Thymus (tissue), 11 donors: Measurements from ENCODE around the gene PLXNA3. TPM values are rescaled to one million over a fixed set of nuclear protein-coding genes. Genes with fewer than 3 reads are reported as not detected.

Experiments used
- DNase-seq, 9 donors: peaks; one replicate each; pipeline ENCODE4 v3.0.0-alpha.2; 2013; ENCODE audit warnings: low spot score in 9 of 9, low read depth in 6 of 9, missing footprints in 1 of 9
- H3K27ac ChIP-seq, 2 donors: one replicate each; pipeline ENCODE4 v1.5.1; 2013; ENCODE audit warnings: control low read depth in 1 of 2, low read depth in 1 of 2, low read length in 1 of 2, mild to moderate bottlenecking in 1 of 2, moderate library complexity in 1 of 2
- H3K27me3 ChIP-seq, 2 donors: one replicate each; pipeline ENCODE4 v1.5.1; 2013; ENCODE audit warnings: low read length in 1 of 2; ENCODE audit not compliant: control insufficient read depth in 2 of 2, insufficient read depth in 1 of 2
- H3K36me3 ChIP-seq, 2 donors: one replicate each; pipeline ENCODE4 v1.5.1; 2013; ENCODE audit warnings: low read length in 1 of 2, mild to moderate bottlenecking in 1 of 2, moderate library complexity in 1 of 2; ENCODE audit not compliant: control insufficient read depth in 2 of 2, insufficient read depth in 2 of 2
- H3K4me1 ChIP-seq, 2 donors: one replicate each; pipeline ENCODE4 v1.5.1; 2013; ENCODE audit warnings: low read length in 2 of 2; ENCODE audit not compliant: control insufficient read depth in 2 of 2, insufficient read depth in 2 of 2
- H3K4me3 ChIP-seq, 2 donors: one replicate each; pipeline ENCODE4 v1.5.1; 2013; ENCODE audit warnings: low read length in 2 of 2, control low read depth in 1 of 2, mild to moderate bottlenecking in 1 of 2
- H3K9me3 ChIP-seq, 2 donors: one replicate each; pipeline ENCODE4 v1.5.1; 2013; ENCODE audit warnings: low read length in 1 of 2, mild to moderate bottlenecking in 1 of 2; ENCODE audit not compliant: control insufficient read depth in 2 of 2, insufficient read depth in 1 of 2
- WGBS: extraction: QIAGEN DNeasy Blood & Tissue Kit; methylation state at CpG from one replicate; pipeline ENCODE4 v1.1.7; 2013; 5-methylcytosine and 5-hydroxymethylcytosine counted together
- polyA plus RNA-seq: library from polyadenylated mRNA; stranded (reverse); fragments of 200-250 nt; gene quantifications from one replicate; pipeline ENCODE4 v1.2.3, GENCODE V29; 2013
- total RNA-seq: library from RNA; stranded (reverse); fragments of 120-200 nt; gene quantifications from one replicate; pipeline ENCODE4 v1.2.4, GENCODE V29; 2013
- donor health status: healthy.

The PLXNA3 gene
- total and polyA plus RNA-seq, 2 donors, result 2.2 to 14.3 TPM

DNA sequence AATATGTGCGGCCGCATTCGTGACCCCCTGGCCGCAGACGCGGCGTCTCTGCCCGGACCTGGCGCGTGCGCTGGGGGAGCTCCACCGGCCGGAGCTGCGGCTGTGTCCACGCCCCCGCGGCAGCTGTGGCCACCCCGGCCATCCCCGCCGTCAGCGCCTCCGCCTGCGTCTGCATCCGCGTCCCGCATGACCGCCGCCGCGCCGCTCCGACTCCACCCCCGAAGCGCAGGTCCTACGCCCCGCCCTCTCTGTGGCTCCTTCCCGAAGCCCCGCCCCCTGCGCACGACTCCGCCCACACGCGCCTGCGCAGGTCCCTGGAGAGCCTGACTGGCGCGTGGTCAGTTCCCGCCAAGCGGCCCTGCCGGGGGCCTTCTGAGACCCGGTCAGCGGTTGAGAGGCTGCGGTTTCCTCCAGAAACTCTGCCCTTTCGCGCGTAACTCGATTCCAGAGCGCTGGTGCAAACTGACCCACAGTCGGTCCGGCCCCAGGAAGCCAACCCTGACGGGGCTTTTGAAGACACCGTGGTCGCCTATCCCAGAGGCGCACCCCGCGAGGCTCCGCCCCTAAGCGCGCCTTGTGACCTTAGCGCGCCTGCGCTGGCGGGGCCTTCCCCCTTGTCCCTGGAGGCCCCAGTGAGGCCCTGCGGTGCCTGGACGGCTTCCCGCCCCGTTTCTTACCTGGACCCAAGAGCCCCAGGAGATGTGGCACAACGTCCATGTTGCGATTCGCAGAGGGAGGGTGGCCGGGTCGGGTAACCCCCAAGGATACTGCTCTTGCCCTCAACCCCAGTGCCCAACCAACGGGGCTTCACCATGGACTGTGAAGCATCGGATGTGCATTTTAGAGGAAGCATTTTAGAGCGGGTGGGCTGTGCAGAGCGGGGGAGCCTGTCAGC, 20.9 kb downstream of the PLXNA3 start, which contains the start of gene LAGE3:
LAGE3 (minus strand) TSS at position 554 of the 895 bp plus-strand sequence; CDS start at position 188, 366 bp downstream.
- H3K36me3 ChIP-seq, result peaks cover 0 to 5% of the 10 kb centered on the region in 2 donors
- under 1% methylated on average over 85 of the region's 85 CpGs for WGBS
- H3K27me3 ChIP-seq, result no peaks in the 10 kb centered on the region
- H3K27ac ChIP-seq, result peak within 1 kb of the TSS; percentile 78 to 90
- H3K4me3 ChIP-seq, result peak within 1 kb of the TSS; percentile 50 to 59
- peaks cover 0 to 8% of the 10 kb centered on the region in 2 donors for H3K9me3 ChIP-seq
- H3K4me1 ChIP-seq, result peaks cover 2 to 32% of the 10 kb centered on the region in 2 donors
- DNase-seq, result peak in 8 of 9 donors; percentile 65 to 94 (median 84)

DNA sequence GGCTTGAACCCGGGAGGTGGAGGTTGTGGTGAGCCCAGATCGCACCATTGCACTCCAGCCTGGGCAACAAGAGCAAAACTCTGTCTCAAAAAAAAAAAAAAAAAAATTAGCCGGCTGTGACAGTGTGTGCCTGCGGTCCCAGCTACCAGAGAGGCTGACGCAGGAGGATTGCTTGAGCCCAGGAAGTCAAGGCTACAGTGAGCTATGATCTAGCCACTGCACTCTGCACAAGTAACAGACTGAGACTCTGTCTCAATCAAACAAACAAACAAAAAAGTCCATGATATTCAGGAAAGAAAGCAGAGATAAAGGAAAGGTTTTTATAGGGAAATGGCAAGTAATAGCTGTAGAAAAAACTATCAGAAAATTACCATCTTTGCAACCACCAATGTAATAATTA, 23.1 kb downstream of the PLXNA3 start:
- WGBS, result 99% methylated on average over 5 of the region's 5 CpGs
- no peaks in the 10 kb centered on the region for H3K27me3 ChIP-seq
- H3K4me1 ChIP-seq, result peaks cover 6 to 41% of the 10 kb centered on the region in 2 donors
- no peak for DNase-seq
- no peak overlapping the region for H3K27ac ChIP-seq
- no peak overlapping the region for H3K4me3 ChIP-seq
- peaks cover 9 to 18% of the 10 kb centered on the region in 2 donors for H3K36me3 ChIP-seq
- peaks cover 0 to 8% of the 10 kb centered on the region in 2 donors for H3K9me3 ChIP-seq

DNA sequence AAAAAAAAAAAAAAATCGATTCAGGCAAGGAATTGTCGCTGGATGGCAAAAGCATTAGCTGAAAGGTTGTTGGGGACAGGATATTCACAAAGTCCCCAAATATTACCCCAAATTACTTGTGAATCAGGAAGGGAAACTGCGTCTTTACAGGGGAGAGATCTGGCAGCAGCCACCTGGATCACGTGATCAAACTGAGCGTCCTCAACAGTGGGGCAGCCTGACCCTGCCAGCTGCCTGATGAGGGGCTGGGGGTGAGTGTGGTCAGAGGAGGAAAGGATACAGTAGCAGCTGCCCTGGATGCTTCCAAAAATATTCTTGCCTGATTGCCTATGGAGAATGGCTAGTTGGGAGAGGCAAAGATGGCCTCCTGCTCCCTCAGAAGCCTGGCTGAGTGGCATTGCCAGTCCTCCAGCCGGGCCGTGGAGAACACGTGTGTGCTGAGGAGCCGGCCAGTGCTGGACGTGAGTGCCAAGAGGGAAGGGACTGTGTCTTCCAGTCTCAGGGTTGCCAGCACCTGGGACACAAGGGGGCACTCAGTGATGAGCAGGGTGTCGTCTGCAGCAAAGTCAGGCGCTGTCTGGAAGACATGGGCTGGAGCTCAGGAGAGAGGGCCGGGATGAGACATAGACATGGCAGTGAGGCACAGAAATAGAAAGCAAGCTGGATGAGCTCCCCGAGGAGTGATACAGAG, 24.0 kb downstream of the PLXNA3 start:
- Histone ChIP-seq H3K27me3 (no peaks in the 10 kb centered on the region), H3K4me1 (peaks cover 8 to 39% of the 10 kb centered on the region in 2 donors), H3K4me3 (no peak overlapping the region), H3K36me3 (peaks cover 9 to 18% of the 10 kb centered on the region in 2 donors), H3K27ac (no peak overlapping the region), H3K9me3 (peaks cover 0 to 8% of the 10 kb centered on the region in 2 donors)
- no peak for DNase-seq
- WGBS, result 93% methylated on average over 14 of the region's 14 CpGs

GRCh38 chrX:154482786-154483185, 24.7 kb downstream of the PLXNA3 start:
- H3K36me3 ChIP-seq, result peaks cover 14 to 18% of the 10 kb centered on the region in 2 donors
- no peaks in the 10 kb centered on the region for H3K27me3 ChIP-seq
- 93% methylated on average over 7 of the region's 7 CpGs for WGBS
- H3K27ac ChIP-seq, result no peak overlapping the region
- no peak overlapping the region for H3K4me3 ChIP-seq
- peaks cover 0 to 16% of the 10 kb centered on the region in 2 donors for H3K9me3 ChIP-seq
- H3K4me1 ChIP-seq, result peaks cover 8 to 34% of the 10 kb centered on the region in 2 donors
- DNase-seq, result no peak

- peaks cover 0 to 19% of the 10 kb centered on the region in 2 donors for H3K9me3 ChIP-seq
- WGBS, result 85% methylated on average over 7 of the region's 7 CpGs
- peaks cover 6 to 29% of the 10 kb centered on the region in 2 donors for H3K4me1 ChIP-seq
- H3K27ac ChIP-seq, result no peak overlapping the region
- H3K4me3 ChIP-seq, result no peak overlapping the region
- DNase-seq, result no peak
- no peaks in the 10 kb centered on the region for H3K27me3 ChIP-seq
- peaks cover 18% of the 10 kb centered on the region in 2 donors for H3K36me3 ChIP-seq
Observed at GRCh38 chrX:154483325-154483724, 25.2 kb downstream of the PLXNA3 start.

DNA sequence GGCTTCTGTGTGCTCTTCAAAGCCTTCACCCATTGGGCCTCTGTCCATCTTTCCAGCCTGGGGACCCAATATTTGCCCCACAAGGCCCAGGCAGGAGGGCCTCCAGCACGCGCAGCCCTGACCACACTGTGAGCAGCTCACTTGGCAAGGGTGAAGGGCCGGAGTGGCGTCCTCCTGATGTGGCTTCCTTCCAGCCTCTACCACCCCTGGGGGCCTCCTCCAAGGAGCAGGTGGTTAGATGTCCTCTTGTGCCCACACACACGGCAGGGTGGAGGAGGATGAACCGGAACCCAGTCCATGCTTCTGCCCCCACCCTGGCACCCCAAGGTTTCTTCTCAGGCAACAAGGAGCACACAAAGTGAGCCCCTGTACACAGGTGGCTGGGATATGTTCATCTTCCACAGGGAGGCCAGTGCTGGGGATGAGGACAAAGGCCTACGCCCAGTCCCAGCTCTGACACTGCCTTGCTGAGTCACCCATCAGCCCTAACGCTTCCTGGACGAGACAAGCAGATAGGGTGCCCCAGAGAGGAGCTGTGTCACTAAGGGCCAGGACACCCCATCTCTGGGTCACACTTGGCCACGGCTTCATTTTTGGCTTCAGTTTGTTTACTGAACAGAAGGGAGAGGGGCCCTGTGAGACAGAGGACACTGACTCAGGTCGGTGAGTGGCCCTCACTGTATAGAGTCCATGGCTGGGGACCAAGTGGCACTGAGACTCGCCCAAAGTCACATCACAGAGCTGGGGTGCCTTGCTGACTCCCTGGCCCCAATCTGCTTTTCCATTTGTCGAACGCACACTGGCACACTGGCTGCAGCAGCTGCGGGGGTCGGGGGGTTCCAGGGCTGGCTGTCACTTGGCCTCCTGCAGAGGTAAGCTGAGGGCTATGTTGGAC, 26.4 kb downstream of the PLXNA3 start:
- Histone ChIP-seq H3K4me3 (no peak overlapping the region), H3K36me3 (peaks cover 18 to 22% of the 10 kb centered on the region in 2 donors), H3K4me1 (peaks cover 8 to 26% of the 10 kb centered on the region in 2 donors), H3K9me3 (peaks cover 0 to 20% of the 10 kb centered on the region in 2 donors), H3K27me3 (no peaks in the 10 kb centered on the region), H3K27ac (no peak overlapping the region)
- no peak for DNase-seq
- 97% methylated on average over 16 of the region's 16 CpGs for WGBS

- Histone ChIP-seq H3K27me3 (no peaks in the 10 kb centered on the region), H3K4me1 (peaks cover 8 to 26% of the 10 kb centered on the region in 2 donors), H3K27ac (no peak overlapping the region), H3K9me3 (peaks cover 0 to 18% of the 10 kb centered on the region in 2 donors), H3K36me3 (peaks cover 18 to 22% of the 10 kb centered on the region in 2 donors), H3K4me3 (peak overlapping the region; percentile 34 to 70)
- WGBS, result 64% methylated on average over 35 of the region's 35 CpGs
- DNase-seq, result no peak
Observed at GRCh38 chrX:154485150-154486051, 27.3 kb downstream of the PLXNA3 start.

- DNase-seq, result peak in 2 of 9 donors; percentile 19 to 34
- H3K27me3 ChIP-seq, result no peaks in the 10 kb centered on the region
- peak overlapping the region; percentile 56 to 70 for H3K4me3 ChIP-seq
- H3K27ac ChIP-seq, result peak overlapping the region in 1 of 2 donors; percentile 74
- peaks cover 8 to 29% of the 10 kb centered on the region in 2 donors for H3K4me1 ChIP-seq
- peaks cover 0 to 18% of the 10 kb centered on the region in 2 donors for H3K9me3 ChIP-seq
- WGBS, result under 1% methylated on average over 32 of the region's 35 CpGs
- H3K36me3 ChIP-seq, result peaks cover 18 to 22% of the 10 kb centered on the region in 2 donors
Observed at GRCh38 chrX:154486052-154486395, 27.9 kb downstream of the PLXNA3 start.
